ENCODE measurements around the gene MAP3K5.

DNA sequence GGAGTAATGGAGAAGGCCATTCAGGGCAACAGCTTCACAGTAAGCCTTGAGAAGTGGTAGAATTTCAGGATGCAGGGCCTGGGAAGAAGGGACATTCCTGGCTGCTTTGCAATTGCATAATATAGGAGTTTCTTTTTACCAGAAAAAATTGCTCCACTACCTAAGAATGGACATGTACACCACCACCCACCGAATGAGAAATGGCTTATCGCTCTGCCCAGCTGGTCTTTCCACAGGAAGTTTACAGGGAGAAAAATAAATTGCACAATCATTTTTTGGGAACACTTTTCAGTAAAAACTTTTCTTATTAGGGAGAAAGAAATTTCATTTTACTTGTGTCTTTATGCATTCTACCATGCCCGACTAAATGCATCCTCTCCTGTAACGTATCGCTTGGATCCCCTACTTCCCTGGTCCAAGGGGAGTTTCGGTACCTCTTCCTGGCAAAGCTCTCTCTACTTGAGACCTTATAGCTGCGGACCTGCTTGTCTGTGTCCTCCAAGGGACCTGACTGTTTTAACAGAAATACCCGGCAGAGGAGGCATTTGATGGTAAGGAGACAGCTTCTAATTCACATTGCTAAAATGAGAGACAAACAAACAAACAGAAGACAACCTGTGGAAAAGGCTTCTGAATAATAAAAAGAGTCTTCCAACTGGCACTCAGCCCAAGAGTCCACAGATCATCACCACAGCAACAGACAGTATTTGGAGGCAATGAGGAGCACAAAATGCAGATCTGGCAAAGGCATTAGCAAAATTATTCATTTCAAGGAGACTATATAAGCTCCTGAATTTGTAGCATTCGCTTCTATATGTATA is 54.2 kb downstream of the MAP3K5 start:
- no peak for TF ChIP-seq POLR2A (IDR thresholded peaks at IDR 0.05; ENCODE audit: low read depth, low read length)
- no peak for TF ChIP-seq POLR2AphosphoS5 (IDR thresholded peaks at IDR 0.05; ENCODE audit: low read depth, low read length)
- TF ChIP-seq SPI1 (IDR thresholded peaks at IDR 0.05; ENCODE audit: low read depth, low read length): no peak
